Stimulated activated naive B cell treated with anti-CD40 and anti-IgM and Interleukin-4, amounts not matched to agents 10 μg/mL and 1 μg/mL and 100 μg/mL, for 72 hours (primary cell): Measurements from ENCODE around the gene NOC2L.
"Not testable (repeated sequence)": the region's sequence is repeated elsewhere in the genome, so short reads cannot be mapped to it uniquely, and the experiment has no call there.

Experiments used
- ATAC-seq, 2 donors: fragments of 150-1000 bp; cut with Tn5 transposase; replicated peaks; 2 replicates each; pipeline ENCODE4 v1.10.0; 2021; ENCODE audit warnings: moderate library complexity in 1 of 2
- DNase-seq: peaks from one replicate; pipeline ENCODE4 v3.0.0; 2021
- H3K27ac Mint-ChIP-seq: one replicate; pipeline ENCODE4 v1.8.0; 2022; ENCODE audit warnings: mild to moderate bottlenecking, mixed read lengths
- H3K27me3 Mint-ChIP-seq, 2 donors: one replicate each; pipeline ENCODE4 v1.8.0; 2022; ENCODE audit warnings: mixed read lengths in 2 of 2
- H3K36me3 Mint-ChIP-seq, 2 donors: one replicate each; pipeline ENCODE4 v1.8.0; 2022; ENCODE audit warnings: mixed read lengths in 2 of 2, mild to moderate bottlenecking in 1 of 2
- H3K4me1 Mint-ChIP-seq, 2 donors: one replicate each; pipeline ENCODE4 v1.8.0; 2022; ENCODE audit warnings: mixed read lengths in 2 of 2, mild to moderate bottlenecking in 1 of 2
- H3K4me3 Mint-ChIP-seq, 2 donors: one replicate each; pipeline ENCODE4 v1.8.0; 2022; ENCODE audit warnings: mild to moderate bottlenecking in 2 of 2, mixed read lengths in 2 of 2, moderate library complexity in 1 of 2
- H3K9me3 Mint-ChIP-seq, 2 donors: one replicate each; pipeline ENCODE4 v1.8.0; 2022; ENCODE audit warnings: mixed read lengths in 2 of 2, mild to moderate bottlenecking in 1 of 2

The NOC2L gene

GRCh38 chr1:997993-998744 is 39.1 kb upstream of the NOC2L start:
- no peak overlapping the region for H3K27ac Mint-ChIP-seq
- ATAC-seq (no peak), DNase-seq (no peak)
- H3K4me3 Mint-ChIP-seq: peak overlapping the region; percentile 53 to 56
- H3K36me3 Mint-ChIP-seq: no peaks in the 10 kb centered on the region
- no peaks in the 10 kb centered on the region for H3K9me3 Mint-ChIP-seq
- peaks cover 9 to 21% of the 10 kb centered on the region in 2 donors for H3K4me1 Mint-ChIP-seq
- peaks cover 39 to 60% of the 10 kb centered on the region in 2 donors for H3K27me3 Mint-ChIP-seq

- Mint-ChIP-seq H3K36me3 (no peaks in the 10 kb centered on the region), H3K27ac (peak overlapping the region; percentile 62), H3K4me1 (peaks cover 9 to 22% of the 10 kb centered on the region in 2 donors), H3K4me3 (no peak overlapping the region), H3K9me3 (peaks cover 0 to under 1% of the 10 kb centered on the region in 2 donors), H3K27me3 (peaks cover 36 to 61% of the 10 kb centered on the region in 2 donors)
- DNase-seq (no peak), ATAC-seq (no peak)
These were observed 38.6 kb upstream of the NOC2L start for GRCh38 chr1:997713-997992.

GRCh38 chr1:996851-997712 is 38.0 kb upstream of the NOC2L start:
- Mint-ChIP-seq H3K27ac (peak overlapping the region; percentile 62), H3K27me3 (peaks cover 38 to 65% of the 10 kb centered on the region in 2 donors), H3K4me3 (peak overlapping the region in 1 of 2 donors; percentile 8), H3K9me3 (peaks cover under 1 to 3% of the 10 kb centered on the region in 2 donors), H3K36me3 (no peaks in the 10 kb centered on the region), H3K4me1 (peaks cover 11 to 25% of the 10 kb centered on the region in 2 donors)
- no peak for ATAC-seq
- no peak for DNase-seq

GRCh38 chr1:995665-996633 is 36.9 kb upstream of the NOC2L start:
- Mint-ChIP-seq H3K36me3 (peaks cover 0 to 3% of the 10 kb centered on the region in 2 donors), H3K4me3 (no peak overlapping the region), H3K27me3 (peaks cover 44 to 71% of the 10 kb centered on the region in 2 donors), H3K9me3 (peaks cover 3 to 5% of the 10 kb centered on the region in 2 donors), H3K4me1 (peaks cover 12 to 19% of the 10 kb centered on the region in 2 donors), H3K27ac (no peak overlapping the region)
- no peak for ATAC-seq
- no peak for DNase-seq

- ATAC-seq, DNase-seq, H3K4me3 Mint-ChIP-seq, H3K36me3 Mint-ChIP-seq, H3K27ac Mint-ChIP-seq, H3K9me3 Mint-ChIP-seq: not testable (repeated sequence)
- Mint-ChIP-seq H3K27me3 (peaks cover 43 to 77% of the 10 kb centered on the region in 2 donors), H3K4me1 (peaks cover 10 to 14% of the 10 kb centered on the region in 2 donors)
These were observed 35.5 kb upstream of the NOC2L start for GRCh38 chr1:994546-994945.

GRCh38 chr1:993379-993995 is 34.4 kb upstream of the NOC2L start:
- Mint-ChIP-seq H3K36me3 (peaks cover 4 to 7% of the 10 kb centered on the region in 2 donors), H3K4me1 (peaks cover 13 to 14% of the 10 kb centered on the region in 2 donors), H3K4me3 (no peak overlapping the region), H3K27ac (no peak overlapping the region), H3K9me3 (peaks cover 9 to 12% of the 10 kb centered on the region in 2 donors), H3K27me3 (peaks cover 47 to 84% of the 10 kb centered on the region in 2 donors)
- ATAC-seq (no peak), DNase-seq (no peak)

- no peak for DNase-seq
These were observed 33.3 kb upstream of the NOC2L start for GRCh38 chr1:992362-992761.

GRCh38 chr1:991895-992294 is 32.8 kb upstream of the NOC2L start:
- peaks cover 9 to 13% of the 10 kb centered on the region in 2 donors for H3K9me3 Mint-ChIP-seq
- ATAC-seq (no peak), DNase-seq (no peak)
- peaks cover 11 to 13% of the 10 kb centered on the region in 2 donors for H3K4me1 Mint-ChIP-seq
- peaks cover 4 to 7% of the 10 kb centered on the region in 2 donors for H3K36me3 Mint-ChIP-seq
- no peak overlapping the region for H3K4me3 Mint-ChIP-seq
- H3K27ac Mint-ChIP-seq: no peak overlapping the region
- H3K27me3 Mint-ChIP-seq: peaks cover 40 to 78% of the 10 kb centered on the region in 2 donors

More at GRCh38 chr1:992362-992761, 33.3 kb upstream of the NOC2L start:
- no peak overlapping the region for H3K4me3 Mint-ChIP-seq
- peaks cover 4 to 7% of the 10 kb centered on the region in 2 donors for H3K36me3 Mint-ChIP-seq
- peaks cover 45 to 82% of the 10 kb centered on the region in 2 donors for H3K27me3 Mint-ChIP-seq
- peaks cover 9 to 13% of the 10 kb centered on the region in 2 donors for H3K9me3 Mint-ChIP-seq
- H3K27ac Mint-ChIP-seq: no peak overlapping the region
- peaks cover 11 to 13% of the 10 kb centered on the region in 2 donors for H3K4me1 Mint-ChIP-seq
- ATAC-seq: peak in 1 of 2 donors; percentile 48

GRCh38 chr1:991275-991674 is 32.2 kb upstream of the NOC2L start:
- Mint-ChIP-seq H3K4me1 (peaks cover 11 to 13% of the 10 kb centered on the region in 2 donors), H3K9me3 (peaks cover 9 to 13% of the 10 kb centered on the region in 2 donors), H3K27me3 (peaks cover 41 to 80% of the 10 kb centered on the region in 2 donors)
- H3K27ac Mint-ChIP-seq, DNase-seq, ATAC-seq, H3K36me3 Mint-ChIP-seq, H3K4me3 Mint-ChIP-seq: not testable (repeated sequence)

GRCh38 chr1:988061-988460 is 29.0 kb upstream of the NOC2L start:
- not testable (repeated sequence) for ATAC-seq, H3K36me3 Mint-ChIP-seq, DNase-seq, H3K4me3 Mint-ChIP-seq
- peaks cover 9 to 13% of the 10 kb centered on the region in 2 donors for H3K9me3 Mint-ChIP-seq
- H3K27me3 Mint-ChIP-seq: peaks cover 49 to 78% of the 10 kb centered on the region in 2 donors
- H3K4me1 Mint-ChIP-seq: peaks cover 6 to 13% of the 10 kb centered on the region in 2 donors
- H3K27ac Mint-ChIP-seq: peak overlapping the region; percentile 42

GRCh38 chr1:985126-985525 is 26.1 kb upstream of the NOC2L start:
- ATAC-seq (no peak), DNase-seq (no peak)
- Mint-ChIP-seq H3K27me3 (peaks cover 53 to 65% of the 10 kb centered on the region in 2 donors), H3K36me3 (peaks cover 2 to 7% of the 10 kb centered on the region in 2 donors), H3K9me3 (peaks cover 6 to 8% of the 10 kb centered on the region in 2 donors), H3K27ac (no peak overlapping the region), H3K4me3 (no peak overlapping the region), H3K4me1 (peaks cover 0 to 9% of the 10 kb centered on the region in 2 donors)

GRCh38 chr1:984476-984814 is 25.4 kb upstream of the NOC2L start:
- H3K4me1 Mint-ChIP-seq: peaks cover 0 to 9% of the 10 kb centered on the region in 2 donors
- no peak overlapping the region for H3K27ac Mint-ChIP-seq
- peaks cover 49 to 58% of the 10 kb centered on the region in 2 donors for H3K27me3 Mint-ChIP-seq
- ATAC-seq: peak in 1 of 2 donors; percentile 16
- no peak overlapping the region for H3K4me3 Mint-ChIP-seq
- no peak for DNase-seq
- H3K9me3 Mint-ChIP-seq: peaks cover 6 to 8% of the 10 kb centered on the region in 2 donors
- H3K36me3 Mint-ChIP-seq: peaks cover 2 to 7% of the 10 kb centered on the region in 2 donors

- ATAC-seq (peak; percentile 73 to 78), DNase-seq (peak; percentile 39)
- peaks cover 0 to 6% of the 10 kb centered on the region in 2 donors for H3K4me1 Mint-ChIP-seq
- peaks cover 45 to 53% of the 10 kb centered on the region in 2 donors for H3K27me3 Mint-ChIP-seq
- no peak overlapping the region for H3K27ac Mint-ChIP-seq
- H3K4me3 Mint-ChIP-seq: no peak overlapping the region
- H3K36me3 Mint-ChIP-seq: peaks cover 0 to 5% of the 10 kb centered on the region in 2 donors
- peaks cover 3 to 6% of the 10 kb centered on the region in 2 donors for H3K9me3 Mint-ChIP-seq
These were observed 24.9 kb upstream of the NOC2L start for GRCh38 chr1:983798-984475.
